ENCODE results near the gene CRELD2.

DNA sequence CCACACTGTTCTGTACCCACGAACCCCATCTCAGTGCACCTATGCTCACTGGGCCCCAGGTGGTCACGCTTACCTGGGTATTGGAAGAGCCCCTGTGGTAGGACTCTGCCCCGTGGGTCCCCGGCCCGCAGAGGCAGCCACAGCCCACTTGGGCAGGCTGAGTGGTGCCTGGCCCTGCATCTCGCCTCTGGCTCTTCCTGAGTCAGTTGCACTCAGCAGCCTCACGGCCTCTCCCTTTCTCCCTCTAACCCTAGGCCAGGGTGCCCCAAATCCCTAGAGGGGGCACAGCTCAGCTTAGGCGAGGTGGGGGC lies 9.7 kb downstream of the CRELD2 start:
- TF ChIP-seq CBX5 (CRISPR knock-in tag; IDR thresholded peaks at IDR 0.05; ENCODE audit: borderline replicate concordance) = no peak
- TF ChIP-seq NBN (conservative IDR thresholded peaks at IDR 0.05) = no peak
- no peak for TF ChIP-seq ZBTB14 (CRISPR knock-in tag; IDR thresholded peaks at IDR 0.05)
- no peak for TF ChIP-seq U2AF2 (IDR thresholded peaks at IDR 0.05; ENCODE audit: low read depth, low read length)
- TF ChIP-seq ZFX (CRISPR knock-in tag; IDR thresholded peaks at IDR 0.05; ENCODE audit: low read depth) = no peak
- TF ChIP-seq ZNF614 (CRISPR knock-in tag; IDR thresholded peaks at IDR 0.05; ENCODE audit: borderline replicate concordance) = no peak
- no peak for TF ChIP-seq ZNF878 (CRISPR knock-in tag; IDR thresholded peaks at IDR 0.05)
- no peak for TF ChIP-seq YY1 (IDR thresholded peaks at IDR 0.05; ENCODE audit: insufficient read depth, insufficient replicate concordance, low read depth, low read length)
- TF ChIP-seq POLR2A (IDR thresholded peaks at IDR 0.05; ENCODE audit: insufficient read depth in 1 of 2, low read depth in 2 of 2, low read length in 2 of 2) = no peak

All from HepG2 (cell line).